HG03558 (cell line): ENCODE measurements around the gene BCAR3.

Experiments
- ATAC-seq: cut with Tn5 transposase; IDR thresholded peaks from one replicate; pipeline ENCODE4 v1.9.1; 2021; ENCODE audit warnings: moderate number of reproducible peaks; ENCODE audit not compliant: unreplicated experiment; ENCODE audit errors: extremely low read depth

BCAR3 gene

DNA sequence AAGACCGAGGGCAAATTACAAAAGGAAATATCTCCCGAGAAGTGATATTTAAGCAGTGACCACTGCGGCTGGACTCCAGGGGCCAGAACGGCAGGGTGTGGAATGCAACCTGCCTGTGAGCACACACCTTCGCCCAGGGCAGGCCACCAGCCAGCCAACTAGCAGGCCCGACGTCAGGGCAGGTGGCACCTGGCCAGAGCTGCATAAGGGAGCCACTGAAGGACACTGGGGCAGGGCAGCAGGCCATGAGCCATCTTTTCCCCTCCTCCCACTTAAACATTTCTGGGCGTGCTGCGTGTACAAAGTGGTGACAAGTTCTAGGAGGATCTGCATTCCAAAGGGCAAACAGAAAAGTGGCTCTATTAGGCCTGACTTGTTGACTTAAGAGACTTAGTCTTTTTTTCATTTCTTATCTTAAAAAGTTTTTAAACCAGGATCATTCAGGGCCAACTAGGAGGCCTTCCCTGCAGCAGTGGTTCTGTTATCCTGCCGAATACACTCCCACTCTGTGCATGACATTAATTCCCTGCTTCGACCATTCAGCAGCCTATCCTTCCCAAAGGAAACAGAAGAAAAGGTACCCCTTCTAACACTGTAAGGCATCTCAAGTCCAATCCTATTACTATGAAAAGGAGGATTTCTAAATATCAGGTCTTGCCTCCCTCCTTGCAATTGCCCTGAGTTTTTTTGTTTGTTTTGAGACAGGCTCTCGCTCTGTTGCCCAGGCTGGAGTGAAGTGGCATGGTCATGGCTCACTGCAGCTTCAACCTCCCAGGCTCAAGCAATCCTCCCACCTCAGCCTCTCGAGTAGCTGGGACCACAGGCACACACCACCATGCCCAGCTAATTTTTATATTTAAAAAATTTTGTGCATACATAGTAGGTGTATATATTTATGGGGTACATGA lies 96.3 kb downstream of the BCAR3 start:
- ATAC-seq = no peak

DNA sequence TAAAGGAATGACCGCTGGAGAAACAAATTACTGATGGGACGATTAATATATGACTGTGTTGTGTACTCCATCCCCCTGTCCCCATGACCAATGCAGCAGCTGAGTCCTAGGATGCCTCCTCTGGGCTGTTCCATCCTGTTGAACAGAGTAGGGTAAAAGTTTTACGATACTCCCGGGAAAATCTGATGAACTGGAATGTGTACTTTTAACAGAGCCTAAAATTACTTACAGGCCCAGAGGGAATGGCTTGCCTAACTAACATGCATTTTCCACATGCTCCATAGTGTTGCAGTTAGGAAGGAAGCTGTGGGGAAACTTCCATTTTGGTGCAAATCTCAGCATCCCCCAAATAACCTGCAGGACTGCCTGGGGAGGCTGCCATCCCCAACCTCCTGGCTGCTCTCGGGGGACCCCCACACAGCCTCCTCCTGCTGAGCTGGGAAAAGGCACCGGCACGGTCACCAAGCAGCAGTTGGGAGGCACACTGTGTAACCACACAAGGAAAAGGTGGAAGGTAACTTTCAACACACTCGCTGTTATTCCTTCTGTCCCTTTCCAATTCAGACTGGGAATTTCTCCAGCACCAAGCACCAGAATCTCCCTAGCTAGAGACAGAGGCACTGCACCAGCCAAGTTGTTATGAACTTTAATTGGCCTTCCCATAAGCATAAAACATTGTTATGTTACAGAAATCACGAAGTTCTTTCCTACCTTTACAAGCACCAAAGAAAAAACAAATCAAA lies 97.2 kb downstream of the BCAR3 start:
- ATAC-seq = no peak

DNA sequence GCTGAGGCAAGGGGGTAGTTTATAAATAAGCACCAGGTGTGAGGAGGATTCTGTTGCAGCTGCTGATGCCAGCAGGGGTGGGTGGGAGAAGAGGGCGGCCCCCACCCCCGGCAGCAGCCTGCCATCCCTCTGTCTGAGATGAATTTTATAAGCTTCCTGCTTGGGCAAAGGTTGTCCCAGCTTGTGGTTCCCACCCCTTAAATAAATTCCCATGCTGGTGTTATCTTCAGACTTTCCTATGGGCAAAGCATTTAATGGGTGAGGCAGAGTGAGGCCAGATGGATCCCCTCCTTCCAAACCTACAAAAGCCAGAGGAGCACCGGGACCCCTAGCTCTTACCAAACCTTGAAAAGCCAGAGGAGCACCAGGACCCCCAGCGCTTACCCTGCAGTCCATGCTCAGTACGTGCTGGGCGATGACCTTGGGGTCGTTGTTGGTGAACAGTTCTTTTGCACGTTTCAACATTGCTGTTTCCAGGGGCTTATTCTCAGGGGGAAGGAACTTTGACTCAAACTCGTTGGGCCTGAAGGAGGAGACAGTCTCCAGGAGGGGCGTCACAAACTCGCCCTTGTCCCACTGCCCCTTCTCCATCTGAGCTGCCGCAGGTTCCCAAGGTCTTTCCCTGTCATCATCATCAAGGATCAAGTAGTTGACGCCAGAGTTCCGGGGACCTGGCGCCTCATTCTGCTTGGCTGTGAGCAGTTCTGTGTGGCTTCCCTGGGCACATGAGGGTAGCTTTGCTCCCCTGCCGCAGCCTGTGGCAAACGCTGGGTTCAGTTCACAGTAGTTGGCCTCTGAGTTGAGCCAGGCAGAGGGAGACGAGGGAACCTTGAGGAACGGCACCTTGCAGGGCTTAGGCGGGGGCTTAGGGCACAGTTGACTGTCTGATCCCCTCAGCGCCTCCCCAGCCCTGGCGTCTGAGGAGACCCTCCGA lies 99.5 kb downstream of the BCAR3 start:
- ATAC-seq = no peak

GRCh38 chr1:93579891-93580290 lies 101.7 kb downstream of the BCAR3 start:
- ATAC-seq = no peak

DNA sequence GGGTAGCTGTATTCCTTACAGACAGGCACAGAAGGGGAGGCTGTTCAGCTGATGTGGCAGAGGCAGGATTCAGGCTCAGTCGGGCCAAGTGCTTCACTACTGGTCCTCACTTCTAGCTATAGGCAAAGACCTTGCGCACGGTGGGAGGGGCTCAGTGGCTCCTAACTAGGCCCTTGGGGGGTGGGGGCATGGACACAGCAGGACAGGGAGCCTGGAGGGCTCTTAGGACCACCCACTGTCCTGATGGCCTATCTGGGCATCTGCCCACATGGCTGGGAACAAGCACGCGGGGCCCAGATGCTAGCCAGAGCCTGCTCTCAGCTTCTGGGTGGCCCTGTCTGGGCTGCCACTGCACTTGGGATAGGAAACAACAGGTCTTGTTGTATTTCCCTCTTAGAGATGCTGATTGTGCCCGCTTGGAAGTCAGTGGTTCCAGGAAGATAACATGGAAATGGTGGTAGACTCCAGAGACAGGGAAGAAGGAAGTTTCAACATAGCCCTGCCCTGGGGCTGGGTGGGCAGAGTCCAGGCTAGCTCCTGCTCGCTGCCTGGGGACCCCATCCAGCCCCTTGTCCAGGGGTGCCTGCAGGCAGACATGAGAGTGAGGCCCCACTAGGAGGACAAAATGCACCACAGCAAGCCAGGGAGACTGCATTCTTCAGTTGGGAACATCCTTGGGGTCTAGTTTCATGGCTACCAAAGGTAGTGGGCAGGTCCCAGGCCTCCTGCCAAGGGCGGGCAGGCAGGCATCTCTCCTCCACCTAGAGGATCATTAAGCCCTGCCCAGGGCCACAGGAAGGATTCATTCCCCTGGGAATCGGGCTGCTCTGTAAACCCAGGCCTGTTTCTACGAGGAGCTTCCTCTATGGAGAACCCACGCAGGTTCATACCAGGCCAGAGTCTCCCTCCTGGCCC lies 102.5 kb downstream of the BCAR3 start:
- no peak for ATAC-seq

DNA sequence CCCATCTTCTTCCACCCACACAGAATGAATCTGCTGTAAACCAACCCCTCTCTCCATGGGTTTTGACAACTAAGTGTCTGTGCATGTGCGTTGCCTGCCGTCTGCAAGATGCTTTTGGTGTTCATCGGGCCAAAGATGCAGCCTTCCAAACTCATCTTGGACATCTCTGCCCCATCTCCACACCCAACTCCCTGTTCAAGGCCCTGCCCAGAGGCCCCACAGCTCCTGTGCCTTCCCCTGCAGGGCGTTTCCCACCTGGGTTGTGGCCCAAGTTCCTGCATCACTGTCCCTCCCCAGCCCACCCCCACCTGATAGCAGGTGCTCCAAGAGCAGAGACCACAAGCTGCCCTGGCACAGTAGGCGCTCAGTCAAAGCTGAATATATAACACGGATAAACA lies 103.2 kb downstream of the BCAR3 start:
- ATAC-seq = no peak

GRCh38 chr1:93577536-93578432 lies 103.9 kb downstream of the BCAR3 start:
- ATAC-seq = no peak

GRCh38 chr1:93576746-93577145 lies 104.9 kb downstream of the BCAR3 start:
- no peak for ATAC-seq

DNA sequence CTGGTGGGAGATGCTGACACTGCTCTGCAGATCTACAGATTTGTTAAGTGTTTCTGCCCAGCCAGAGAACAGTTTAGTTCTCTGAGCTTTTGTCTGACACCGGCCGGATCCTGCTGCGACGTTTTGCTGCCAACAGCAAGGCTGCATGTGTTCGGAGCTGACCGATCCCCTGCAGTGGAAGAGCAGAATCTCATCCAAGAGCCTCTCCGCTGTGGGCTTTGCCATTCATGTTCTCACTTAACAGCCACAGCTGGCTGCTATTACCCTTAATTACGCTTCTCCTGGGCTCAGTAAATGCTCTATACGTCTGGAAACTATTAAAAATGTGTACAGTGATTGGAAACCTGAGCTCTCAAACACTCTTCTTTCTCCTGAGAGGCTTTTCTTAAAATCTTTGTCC lies 105.3 kb downstream of the BCAR3 start:
- no peak for ATAC-seq

DNA sequence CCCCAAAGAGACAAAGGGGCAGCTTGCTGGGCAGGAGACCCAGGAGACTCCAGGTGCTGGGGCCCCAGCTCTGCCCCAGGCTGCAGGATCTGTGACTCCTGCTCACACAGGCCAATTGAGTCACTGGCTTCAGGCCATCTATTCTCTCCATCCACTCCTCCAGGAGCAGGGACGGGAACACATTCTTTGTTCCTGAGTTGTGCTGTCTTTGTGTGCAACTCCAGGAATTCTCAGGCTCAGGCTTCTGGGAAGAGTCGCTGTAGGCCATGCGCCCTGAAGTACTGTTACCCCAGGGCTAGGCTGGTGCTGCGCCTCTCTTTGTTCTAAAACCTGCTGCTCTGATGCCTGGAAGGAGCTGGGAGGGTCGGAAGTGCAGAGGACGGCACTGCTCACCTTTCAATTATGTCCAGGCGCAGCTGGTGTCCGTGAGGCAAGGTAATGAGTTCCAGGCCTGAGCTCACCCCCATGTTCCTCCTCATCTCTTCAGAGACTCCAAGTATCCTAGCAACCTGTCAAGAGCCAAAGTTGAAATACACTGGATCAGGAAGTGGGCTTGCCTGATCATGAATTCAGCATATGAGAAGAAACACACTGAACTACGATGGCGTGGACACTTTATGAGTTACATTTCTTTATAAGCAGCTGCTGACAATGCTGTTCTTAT lies 105.9 kb downstream of the BCAR3 start:
- no peak for ATAC-seq

GRCh38 chr1:93574991-93575390 lies 106.6 kb downstream of the BCAR3 start:
- ATAC-seq = no peak

- no peak for ATAC-seq
Observed at GRCh38 chr1:93574511-93574910, 107.1 kb downstream of the BCAR3 start.

DNA sequence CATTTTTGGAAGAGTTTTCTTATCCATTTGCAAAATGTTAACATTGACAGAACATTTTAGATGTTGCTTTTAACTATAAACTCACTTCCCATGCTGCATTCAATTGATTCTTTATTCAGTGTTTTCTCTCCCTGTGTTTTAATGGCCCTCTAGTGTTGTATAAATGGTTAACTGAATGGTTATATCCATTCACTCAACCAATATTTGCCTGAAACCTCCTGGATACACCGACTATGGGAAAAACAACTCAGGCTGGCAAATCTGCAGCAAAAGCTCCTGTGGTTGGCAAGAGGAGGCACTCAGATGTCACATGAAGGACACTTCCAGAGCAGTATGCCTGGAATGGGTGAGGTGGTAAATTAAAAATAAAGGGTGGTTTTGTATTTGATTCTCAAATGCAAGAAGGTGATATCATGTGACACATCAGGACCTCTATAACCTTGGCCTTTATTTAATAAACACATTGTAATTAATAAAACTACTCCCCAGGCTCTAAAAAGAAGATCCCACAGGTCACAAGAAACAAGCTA lies 107.6 kb downstream of the BCAR3 start:
- no peak for ATAC-seq

DNA sequence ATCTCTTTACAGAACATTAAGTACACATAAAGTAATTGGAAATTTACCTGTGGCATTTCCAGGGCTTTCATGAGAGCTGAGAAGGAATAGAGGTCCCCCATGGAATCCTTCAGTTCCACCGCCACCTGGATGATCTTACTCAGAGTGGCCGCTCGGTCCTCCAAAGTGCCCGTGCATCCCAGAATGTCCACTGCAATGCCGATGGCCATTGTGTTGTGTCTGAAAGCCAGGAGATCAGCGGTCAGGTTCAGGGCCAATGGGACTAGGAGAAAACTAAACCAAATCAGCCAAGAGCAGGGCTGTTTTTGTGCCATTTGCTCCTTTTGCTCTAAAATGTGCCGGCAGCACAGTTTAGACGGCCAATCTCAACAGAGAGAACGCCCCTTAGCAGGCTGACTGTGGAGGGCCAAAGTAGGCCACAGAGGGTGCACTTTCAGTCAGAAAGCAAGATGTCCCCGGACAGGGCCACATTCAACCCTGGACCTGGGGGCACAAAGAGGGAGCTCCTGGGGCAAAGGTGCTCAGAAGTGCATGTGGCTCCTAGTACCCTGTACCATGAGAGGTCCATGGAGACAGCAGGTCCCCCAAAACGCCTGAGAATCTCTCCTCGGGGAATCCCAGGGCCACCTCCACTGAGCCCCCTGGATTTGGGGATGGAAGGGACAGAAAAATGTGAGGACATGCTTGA lies 109.9 kb downstream of the BCAR3 start:
- no peak for ATAC-seq

DNA sequence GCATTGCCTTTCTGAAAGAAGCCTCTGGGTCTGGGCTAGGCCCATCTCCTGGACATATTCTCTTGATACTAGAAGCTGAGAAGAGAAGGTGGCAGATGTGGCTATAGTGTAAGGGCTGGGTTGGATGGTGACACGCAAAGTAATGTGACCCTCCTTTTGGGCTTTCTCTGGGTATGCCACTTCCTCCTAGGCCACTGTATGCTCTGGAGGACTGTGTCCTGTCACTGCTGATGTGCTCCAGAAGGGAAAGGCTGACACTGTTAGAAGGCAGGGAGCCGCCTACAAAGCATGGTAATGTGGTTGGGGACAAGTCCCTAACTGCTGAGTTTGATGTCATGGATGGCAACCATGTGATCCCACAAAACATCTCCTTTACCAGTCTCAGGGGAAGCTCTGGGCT lies 112.1 kb downstream of the BCAR3 start:
- ATAC-seq = no peak

- ATAC-seq = no peak
Observed at GRCh38 chr1:93567255-93567918, 114.2 kb downstream of the BCAR3 start.

DNA sequence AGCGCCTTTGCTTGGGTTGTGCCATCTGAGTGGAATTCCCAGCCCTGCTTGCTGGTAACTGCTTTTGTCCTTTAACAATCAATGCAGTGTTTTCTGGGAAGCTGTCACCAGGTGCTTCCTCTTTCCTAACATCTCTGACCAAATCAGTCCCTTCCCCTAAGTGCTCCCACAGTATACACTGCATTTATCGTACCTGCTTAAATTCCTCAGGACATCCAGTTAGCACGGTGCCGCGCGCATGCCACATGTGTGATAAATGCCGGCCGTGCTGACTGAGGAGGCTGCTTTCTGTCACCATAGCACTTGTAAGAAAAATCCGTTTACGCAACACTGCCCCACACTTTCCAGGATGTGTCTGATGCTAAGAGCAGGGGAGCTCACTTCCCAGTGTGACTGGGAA lies 115.4 kb downstream of the BCAR3 start:
- ATAC-seq = no peak
